Measurements from ENCODE around the gene ZMIZ2.

DNA sequence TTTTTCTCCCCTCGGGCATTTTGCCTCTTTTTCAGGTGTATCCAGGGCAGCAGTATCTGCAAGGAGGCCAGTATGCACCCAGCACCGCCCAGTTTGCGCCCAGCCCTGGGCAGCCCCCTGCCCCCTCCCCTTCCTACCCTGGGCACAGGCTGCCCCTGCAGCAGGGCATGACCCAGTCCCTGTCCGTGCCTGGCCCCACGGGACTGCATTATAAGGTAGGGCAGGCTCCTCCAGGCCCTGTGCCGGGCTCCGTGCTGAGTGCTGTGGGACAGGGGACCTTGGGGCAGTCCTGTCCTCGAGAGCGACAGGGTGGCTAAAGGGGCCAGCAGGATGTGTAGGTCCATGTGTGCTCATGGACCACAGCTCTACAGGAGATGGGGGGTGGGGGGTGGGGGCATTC lies 10.6 kb downstream of the ZMIZ2 start:
- TF ChIP-seq POLR2A (IDR thresholded peaks at IDR 0.05), result no peak
- TF ChIP-seq, protein P1, sequence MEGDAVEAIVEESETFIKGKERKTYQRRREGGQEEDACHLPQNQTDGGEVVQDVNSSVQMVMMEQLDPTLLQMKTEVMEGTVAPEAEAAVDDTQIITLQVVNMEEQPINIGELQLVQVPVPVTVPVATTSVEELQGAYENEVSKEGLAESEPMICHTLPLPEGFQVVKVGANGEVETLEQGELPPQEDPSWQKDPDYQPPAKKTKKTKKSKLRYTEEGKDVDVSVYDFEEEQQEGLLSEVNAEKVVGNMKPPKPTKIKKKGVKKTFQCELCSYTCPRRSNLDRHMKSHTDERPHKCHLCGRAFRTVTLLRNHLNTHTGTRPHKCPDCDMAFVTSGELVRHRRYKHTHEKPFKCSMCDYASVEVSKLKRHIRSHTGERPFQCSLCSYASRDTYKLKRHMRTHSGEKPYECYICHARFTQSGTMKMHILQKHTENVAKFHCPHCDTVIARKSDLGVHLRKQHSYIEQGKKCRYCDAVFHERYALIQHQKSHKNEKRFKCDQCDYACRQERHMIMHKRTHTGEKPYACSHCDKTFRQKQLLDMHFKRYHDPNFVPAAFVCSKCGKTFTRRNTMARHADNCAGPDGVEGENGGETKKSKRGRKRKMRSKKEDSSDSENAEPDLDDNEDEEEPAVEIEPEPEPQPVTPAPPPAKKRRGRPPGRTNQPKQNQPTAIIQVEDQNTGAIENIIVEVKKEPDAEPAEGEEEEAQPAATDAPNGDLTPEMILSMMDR (IDR thresholded peaks at IDR 0.05), result no peak

Data from thyroid gland (tissue), 4 donors.